ENCODE measurements around the gene EFCAB12. TPM values are rescaled to one million over a fixed set of nuclear protein-coding genes. Genes with fewer than 3 reads are reported as not detected.

The EFCAB12 gene
- total RNA-seq = 1 to 10 TPM in 1 of 2 experiments, under 1 TPM in 1; 0.56 to 1.4 TPM

- peaks cover 5% of the 10 kb centered on the region for H3K27me3 Mint-ChIP-seq
- CTCF ChIA-PET = interaction anchor here (0.9 to 1.5 kb wide), 5 partner anchors 10 to 45 kb away, joined by 3 to 6 read pairs (median 5); partner anchors contain the start of gene MBD4
- peak within 1 kb of the TSS; percentile 11 for H3K27ac Mint-ChIP-seq
- ATAC-seq (peak; percentile 96), DNase-seq (peak; percentile 91)
- H3K4me3 Mint-ChIP-seq = peak within 1 kb of the TSS; percentile 48
- H3K4me1 Mint-ChIP-seq = peaks cover 49% of the 10 kb centered on the region
- H3K36me3 Mint-ChIP-seq = peaks cover 31% of the 10 kb centered on the region
- no peaks in the 10 kb centered on the region for H3K9me3 Mint-ChIP-seq (ENCODE audit: low read depth)
These were observed at the start of gene EFCAB12 for GRCh38 chr3:129428376-129429079. TSS of gene EFCAB12 (minus strand) at chr3:129428636. CDS start at chr3:129428488, 148 bp downstream.

GRCh38 chr3:129476586-129476985, 48.1 kb upstream of the EFCAB12 start:
- Mint-ChIP-seq H3K4me3 (no peak overlapping the region), H3K4me1 (no peaks in the 10 kb centered on the region), H3K27ac (no peak overlapping the region), H3K9me3 (ENCODE audit: low read depth) (no peaks in the 10 kb centered on the region), H3K27me3 (no peaks in the 10 kb centered on the region), H3K36me3 (peaks cover 7% of the 10 kb centered on the region)
- DNase-seq = no peak
- CTCF ChIA-PET = no interaction called here
- ATAC-seq = no peak

GRCh38 chr3:129475863-129476262, 47.4 kb upstream of the EFCAB12 start:
- Mint-ChIP-seq H3K4me3 (no peak overlapping the region), H3K36me3 (peaks cover 7% of the 10 kb centered on the region), H3K4me1 (no peaks in the 10 kb centered on the region), H3K9me3 (ENCODE audit: low read depth) (no peaks in the 10 kb centered on the region), H3K27me3 (no peaks in the 10 kb centered on the region), H3K27ac (no peak overlapping the region)
- DNase-seq = no peak
- CTCF ChIA-PET = no interaction called here
- no peak for ATAC-seq

DNA sequence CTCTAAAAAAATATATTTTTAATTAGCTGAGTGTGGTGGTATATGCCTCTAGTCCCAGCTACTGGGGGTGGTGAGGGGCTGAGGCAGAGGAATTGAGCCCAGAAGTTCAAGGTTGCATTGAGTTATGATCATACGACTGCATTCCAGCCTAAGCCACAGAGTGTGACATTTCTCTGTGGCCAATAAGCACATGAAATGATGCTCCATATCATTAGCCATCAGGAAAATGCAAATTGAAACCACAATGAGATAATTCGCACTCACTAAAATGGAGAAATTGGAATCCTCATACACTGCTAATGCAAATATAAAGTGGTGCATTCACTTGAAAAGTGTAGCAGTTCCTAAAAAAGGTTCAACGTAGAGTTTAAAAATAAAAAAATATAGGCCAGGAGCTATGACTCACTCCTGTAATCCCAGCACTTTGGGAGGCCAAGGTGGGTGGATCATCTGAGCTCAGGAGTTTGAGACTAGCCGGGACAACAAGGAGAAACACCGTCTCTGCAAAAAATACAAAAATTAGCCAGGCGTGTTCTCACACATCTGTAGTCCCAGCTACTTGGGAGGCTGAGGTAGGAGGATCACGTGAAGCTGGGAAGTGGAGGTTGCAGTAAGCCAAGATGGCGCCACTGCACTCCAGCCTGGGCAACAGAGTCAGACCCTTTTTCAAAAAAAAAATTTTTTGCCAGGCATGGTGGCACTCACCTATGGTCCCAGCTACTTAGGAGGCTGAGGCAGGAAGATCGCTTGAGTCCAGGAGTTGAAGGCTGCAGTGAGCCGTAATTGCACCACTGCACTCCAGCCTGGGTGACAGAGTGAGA, 46.8 kb upstream of the EFCAB12 start:
- peaks cover 7% of the 10 kb centered on the region for H3K36me3 Mint-ChIP-seq
- no peaks in the 10 kb centered on the region for H3K9me3 Mint-ChIP-seq (ENCODE audit: low read depth)
- H3K27ac Mint-ChIP-seq = no peak overlapping the region
- no peak overlapping the region for H3K4me3 Mint-ChIP-seq
- DNase-seq (no peak), ATAC-seq (no peak)
- CTCF ChIA-PET = interaction anchor here (0.8 to 1.0 kb wide), 2 partner anchors 15 to 153 kb away, joined by 3 to 4 read pairs; no protein-coding TSS in a partner anchor
- no peaks in the 10 kb centered on the region for H3K4me1 Mint-ChIP-seq
- H3K27me3 Mint-ChIP-seq = no peaks in the 10 kb centered on the region

- no peaks in the 10 kb centered on the region for H3K9me3 Mint-ChIP-seq (ENCODE audit: low read depth)
- H3K36me3 Mint-ChIP-seq = peaks cover 10% of the 10 kb centered on the region
- CTCF ChIA-PET = no interaction called here
These were observed 45.3 kb upstream of the EFCAB12 start for GRCh38 chr3:129473769-129474152.

DNA sequence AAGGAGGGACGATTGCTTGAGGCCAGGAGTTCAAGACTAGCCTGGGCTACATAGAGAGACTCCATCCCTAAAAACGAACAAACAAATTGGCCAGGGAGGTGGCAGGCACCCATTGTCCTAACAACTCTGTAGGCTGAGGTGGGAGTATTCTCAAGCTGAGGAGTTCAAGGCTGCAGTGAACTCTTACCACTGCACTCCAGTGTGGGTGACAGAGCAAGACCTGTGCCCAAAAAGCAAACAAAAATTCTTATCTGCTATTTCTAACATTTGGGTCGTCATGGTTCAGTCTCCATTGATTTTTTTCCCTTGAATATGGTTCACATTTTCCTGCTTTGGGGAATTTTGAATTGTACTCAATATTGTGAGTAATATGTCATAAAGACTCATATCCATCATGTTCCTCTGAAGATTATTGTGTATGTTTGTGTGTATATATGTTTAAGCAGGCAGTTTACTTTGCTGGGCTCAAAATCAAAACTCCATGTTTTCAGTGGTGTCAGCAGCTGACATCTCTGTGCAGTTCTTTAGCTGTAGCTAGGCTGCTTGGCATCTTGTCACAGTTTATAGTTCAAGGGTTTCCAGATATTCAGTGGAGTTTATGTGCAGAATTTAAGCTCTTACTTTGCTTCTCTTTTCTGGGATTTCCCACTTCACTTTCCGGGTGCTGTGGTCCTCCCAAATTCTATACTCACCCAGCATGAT, 44.8 kb upstream of the EFCAB12 start:
- Mint-ChIP-seq H3K36me3 (peaks cover 10% of the 10 kb centered on the region), H3K4me3 (no peak overlapping the region)
- CTCF ChIA-PET = interaction anchor here (1.4 kb wide), 1 partner anchor 17 kb away, joined by 6 read pairs; no protein-coding TSS in a partner anchor

More at GRCh38 chr3:129473769-129474152, 45.3 kb upstream of the EFCAB12 start:
- no peaks in the 10 kb centered on the region for H3K27me3 Mint-ChIP-seq
- H3K27ac Mint-ChIP-seq = no peak overlapping the region
- DNase-seq = no peak
- H3K4me3 Mint-ChIP-seq = no peak overlapping the region
- ATAC-seq = no peak
- H3K4me1 Mint-ChIP-seq = no peaks in the 10 kb centered on the region

DNA sequence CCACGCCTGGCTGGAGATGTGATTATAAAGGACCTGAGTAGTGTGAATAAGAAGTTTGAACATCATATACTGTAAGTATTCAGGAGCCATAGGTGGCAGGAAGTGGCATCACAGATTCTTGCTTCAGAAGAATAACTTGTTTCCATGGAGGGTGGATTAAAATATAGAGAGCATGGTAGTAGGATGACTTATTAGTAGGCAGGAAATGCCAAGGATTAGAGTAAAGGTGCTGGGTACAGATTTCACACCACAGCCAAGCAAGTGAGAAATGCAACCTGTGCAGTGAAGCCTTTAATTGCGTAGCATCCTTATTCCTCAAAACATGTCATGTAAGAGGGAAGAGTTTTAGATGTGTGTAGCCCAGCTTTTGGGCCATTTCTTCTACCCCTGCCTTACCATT, 42.4 kb upstream of the EFCAB12 start:
- Mint-ChIP-seq H3K27me3 (no peaks in the 10 kb centered on the region), H3K9me3 (ENCODE audit: low read depth) (no peaks in the 10 kb centered on the region), H3K4me1 (no peaks in the 10 kb centered on the region), H3K4me3 (no peak overlapping the region), H3K36me3 (peaks cover 3% of the 10 kb centered on the region), H3K27ac (no peak overlapping the region)
- CTCF ChIA-PET = interaction anchor here (0.7 kb wide), 1 partner anchor 79 kb away, joined by 3 read pairs; no protein-coding TSS in a partner anchor
- DNase-seq (no peak), ATAC-seq (no peak)

More for the DNA sequence above, 44.8 kb upstream of the EFCAB12 start:
- Mint-ChIP-seq H3K27me3 (no peaks in the 10 kb centered on the region), H3K27ac (no peak overlapping the region), H3K9me3 (ENCODE audit: low read depth) (no peaks in the 10 kb centered on the region), H3K4me1 (no peaks in the 10 kb centered on the region)
- no peak for ATAC-seq
- no peak for DNase-seq

DNA sequence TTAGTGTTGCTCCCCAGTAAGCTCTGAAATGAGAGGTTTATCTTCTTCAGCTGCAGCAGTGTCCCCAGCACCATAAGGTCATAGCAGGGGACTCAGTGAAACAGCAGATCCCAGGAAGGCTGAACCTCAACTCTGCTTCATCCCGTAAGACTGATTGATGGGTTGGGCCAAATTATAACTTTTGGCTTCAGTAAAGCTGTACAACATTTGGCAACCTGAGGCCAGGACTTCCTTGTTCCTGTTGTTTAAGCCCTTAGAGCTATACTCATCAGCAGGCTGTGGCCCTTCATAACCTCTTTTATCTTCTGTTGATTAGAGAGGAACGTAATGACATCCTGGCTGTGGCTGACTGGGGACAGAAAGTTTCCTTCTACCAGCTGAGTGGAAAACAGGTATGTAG, 40.6 kb upstream of the EFCAB12 start:
- H3K27me3 Mint-ChIP-seq = no peaks in the 10 kb centered on the region
- no peaks in the 10 kb centered on the region for H3K4me1 Mint-ChIP-seq
- no peak overlapping the region for H3K27ac Mint-ChIP-seq
- no peak overlapping the region for H3K4me3 Mint-ChIP-seq
- CTCF ChIA-PET = interaction anchor here (0.7 to 1.1 kb wide), 2 partner anchors 24 to 97 kb away, joined by 3 read pairs; no protein-coding TSS in a partner anchor
- H3K36me3 Mint-ChIP-seq = peaks cover 3% of the 10 kb centered on the region
- no peaks in the 10 kb centered on the region for H3K9me3 Mint-ChIP-seq (ENCODE audit: low read depth)
- DNase-seq = no peak
- ATAC-seq = no peak

GRCh38 chr3:129467932-129468331, 39.5 kb upstream of the EFCAB12 start:
- DNase-seq (no peak), ATAC-seq (no peak)
- H3K9me3 Mint-ChIP-seq (ENCODE audit: low read depth) = no peaks in the 10 kb centered on the region
- CTCF ChIA-PET = no interaction called here
- no peaks in the 10 kb centered on the region for H3K27me3 Mint-ChIP-seq
- H3K27ac Mint-ChIP-seq = no peak overlapping the region
- H3K4me3 Mint-ChIP-seq = no peak overlapping the region
- H3K36me3 Mint-ChIP-seq = peaks cover 3% of the 10 kb centered on the region
- H3K4me1 Mint-ChIP-seq = no peaks in the 10 kb centered on the region

DNA sequence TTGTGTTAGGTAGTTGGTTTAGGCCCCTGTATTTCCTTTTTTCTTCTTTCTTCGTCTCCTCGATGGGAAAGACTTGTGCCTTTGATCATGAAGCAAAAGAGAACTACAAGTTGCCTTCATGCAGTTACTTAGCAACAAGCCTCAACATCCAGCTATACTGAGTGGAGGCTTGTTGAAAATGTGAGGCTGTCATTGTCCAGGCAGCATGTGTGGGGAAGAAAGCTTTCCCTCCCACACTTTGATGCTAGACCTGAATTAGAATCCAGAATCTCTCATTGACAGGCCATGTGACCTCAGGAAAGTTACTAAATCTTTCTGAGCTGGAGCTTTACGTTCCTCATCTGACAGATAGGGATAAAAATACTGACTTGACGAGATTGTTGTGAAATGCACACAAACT, 35.3 kb upstream of the EFCAB12 start:
- H3K27me3 Mint-ChIP-seq = no peaks in the 10 kb centered on the region
- no peak for ATAC-seq
- no peak overlapping the region for H3K27ac Mint-ChIP-seq
- no peaks in the 10 kb centered on the region for H3K9me3 Mint-ChIP-seq (ENCODE audit: low read depth)
- H3K4me1 Mint-ChIP-seq = peaks cover 13% of the 10 kb centered on the region
- peaks cover 5% of the 10 kb centered on the region for H3K36me3 Mint-ChIP-seq
- no peak for DNase-seq
- CTCF ChIA-PET = no interaction called here
- H3K4me3 Mint-ChIP-seq = no peak overlapping the region

- H3K4me3 Mint-ChIP-seq = no peak overlapping the region
These were observed 34.7 kb upstream of the EFCAB12 start for GRCh38 chr3:129463094-129463493.

DNA sequence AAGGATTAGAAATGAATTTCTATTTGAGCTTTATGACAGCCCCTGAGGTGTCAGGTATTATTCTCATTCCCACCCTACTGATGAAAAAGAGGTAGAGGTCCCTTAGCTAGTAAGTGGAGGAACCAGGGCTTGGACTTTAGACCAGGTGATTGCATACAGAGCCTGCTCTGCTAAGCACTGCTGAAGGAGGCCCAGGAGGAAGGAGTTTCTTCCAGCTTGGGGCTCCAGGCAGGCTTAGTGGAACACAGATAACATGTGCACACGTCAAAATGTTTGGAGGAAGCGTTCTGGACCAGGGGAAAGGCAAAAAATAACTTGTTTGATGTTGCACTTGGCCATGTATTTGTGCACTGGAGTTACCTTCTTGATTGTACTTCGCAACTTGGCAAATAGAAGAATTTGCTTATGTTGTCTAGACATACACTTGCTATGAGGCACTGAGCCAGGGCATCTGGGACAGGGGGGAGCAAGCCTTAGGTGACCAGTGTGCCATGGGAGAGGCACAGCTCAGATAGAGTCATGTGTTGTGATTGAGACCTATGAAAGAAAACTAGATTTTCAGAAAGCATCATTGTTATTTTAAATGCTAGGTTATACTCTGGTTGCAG, 34.0 kb upstream of the EFCAB12 start:
- Mint-ChIP-seq H3K4me1 (peaks cover 13% of the 10 kb centered on the region), H3K9me3 (ENCODE audit: low read depth) (no peaks in the 10 kb centered on the region), H3K36me3 (peaks cover 5% of the 10 kb centered on the region), H3K27me3 (no peaks in the 10 kb centered on the region), H3K27ac (no peak overlapping the region), H3K4me3 (no peak overlapping the region)
- ATAC-seq (no peak), DNase-seq (no peak)
- CTCF ChIA-PET = no interaction called here

More at GRCh38 chr3:129463094-129463493, 34.7 kb upstream of the EFCAB12 start:
- CTCF ChIA-PET = no interaction called here
- Mint-ChIP-seq H3K36me3 (peaks cover 5% of the 10 kb centered on the region), H3K9me3 (ENCODE audit: low read depth) (no peaks in the 10 kb centered on the region), H3K4me1 (peaks cover 13% of the 10 kb centered on the region), H3K27ac (no peak overlapping the region), H3K27me3 (no peaks in the 10 kb centered on the region)
- no peak for ATAC-seq
- DNase-seq = no peak

Measured in activated CD8-positive, alpha-beta memory T cell treated with anti-CD3 and anti-CD28 coated beads, Interleukin-2, amount 10 ng/mL, durations not matched to agents 7 days and 5 days (primary cell).